IPS-15b (cell line): ENCODE data around the gene MBD4.

Experiments
- H3K27me3 ChIP-seq: one replicate; pipeline ENCODE4 v1.6.1; 2013; ENCODE audit warnings: low read length; ENCODE audit not compliant: control insufficient read depth, insufficient read depth
- H3K36me3 ChIP-seq: one replicate; pipeline ENCODE4 v1.6.1; 2013; ENCODE audit warnings: low read length; ENCODE audit not compliant: control insufficient read depth, insufficient read depth
- H3K4me1 ChIP-seq: one replicate; pipeline ENCODE4 v1.6.1; 2013; ENCODE audit warnings: mild to moderate bottlenecking, low read length; ENCODE audit not compliant: control insufficient read depth, insufficient read depth
- H3K4me3 ChIP-seq: one replicate; pipeline ENCODE4 v1.5.1; 2013; ENCODE audit warnings: low read depth, low read length
- H3K9ac ChIP-seq: one replicate; pipeline ENCODE4 v1.6.1; 2013; ENCODE audit warnings: low read depth, mild to moderate bottlenecking, low read length
- H3K9me3 ChIP-seq: one replicate; pipeline ENCODE4 v1.6.1; 2013; ENCODE audit warnings: mild to moderate bottlenecking, low read length; ENCODE audit not compliant: control insufficient read depth, insufficient read depth

The MBD4 gene

GRCh38 chr3:129441782-129442181 lies 2.0 kb upstream of the MBD4 start:
- Histone ChIP-seq H3K27me3 (no peaks in the 10 kb centered on the region), H3K4me3 (no peak overlapping the region), H3K36me3 (peaks cover 6% of the 10 kb centered on the region), H3K4me1 (peaks cover 2% of the 10 kb centered on the region), H3K9me3 (no peaks in the 10 kb centered on the region), H3K9ac (no peak overlapping the region)

GRCh38 chr3:129441215-129441614 lies 1.5 kb upstream of the MBD4 start:
- H3K36me3 ChIP-seq: peaks cover 6% of the 10 kb centered on the region
- H3K9ac ChIP-seq: no peak overlapping the region
- H3K27me3 ChIP-seq: no peaks in the 10 kb centered on the region
- H3K9me3 ChIP-seq: no peaks in the 10 kb centered on the region
- H3K4me3 ChIP-seq: peak overlapping the region; percentile 85
- H3K4me1 ChIP-seq: no peaks in the 10 kb centered on the region

GRCh38 chr3:129440618-129441190 lies 956 bp upstream of the MBD4 start:
- no peaks in the 10 kb centered on the region for H3K27me3 ChIP-seq
- peak overlapping the region; percentile 85 for H3K4me3 ChIP-seq
- H3K4me1 ChIP-seq: no peaks in the 10 kb centered on the region
- H3K36me3 ChIP-seq: peaks cover 11% of the 10 kb centered on the region
- peak overlapping the region; percentile 74 for H3K9ac ChIP-seq
- H3K9me3 ChIP-seq: no peaks in the 10 kb centered on the region

DNA sequence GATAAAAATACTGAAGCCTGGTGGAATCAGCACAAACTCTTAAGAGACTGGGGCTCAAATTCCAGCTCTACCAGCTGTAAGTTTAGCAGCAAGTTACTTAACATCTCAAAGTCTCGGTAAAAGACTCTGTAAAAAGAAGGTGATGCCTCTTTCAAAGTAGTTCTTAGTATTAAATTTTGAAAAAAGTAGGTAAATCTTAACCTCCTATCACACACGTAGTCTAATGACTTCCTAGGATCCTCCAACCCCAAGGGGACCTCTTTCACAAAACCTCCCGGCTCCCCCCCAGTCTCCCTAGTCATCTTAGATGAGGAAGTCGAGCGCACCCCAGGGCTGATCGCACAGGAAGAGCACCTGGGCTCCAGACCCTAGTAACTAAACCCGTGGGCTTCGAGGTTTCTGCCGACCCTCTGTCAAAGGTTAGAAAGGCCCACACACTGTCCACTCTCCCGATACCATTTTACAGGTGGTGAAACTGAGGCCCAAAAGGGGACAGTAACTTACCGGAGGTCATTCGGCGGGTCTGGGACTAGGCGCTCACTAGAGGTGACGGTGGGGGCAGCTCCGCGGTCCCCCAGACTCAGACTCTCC lies 427 bp downstream of the MBD4 start:
- peaks cover 11% of the 10 kb centered on the region for H3K36me3 ChIP-seq
- H3K4me1 ChIP-seq: no peaks in the 10 kb centered on the region
- peak overlapping the region; percentile 98 for H3K4me3 ChIP-seq
- no peaks in the 10 kb centered on the region for H3K9me3 ChIP-seq
- H3K9ac ChIP-seq: peak overlapping the region; percentile 95
- H3K27me3 ChIP-seq: no peaks in the 10 kb centered on the region

DNA sequence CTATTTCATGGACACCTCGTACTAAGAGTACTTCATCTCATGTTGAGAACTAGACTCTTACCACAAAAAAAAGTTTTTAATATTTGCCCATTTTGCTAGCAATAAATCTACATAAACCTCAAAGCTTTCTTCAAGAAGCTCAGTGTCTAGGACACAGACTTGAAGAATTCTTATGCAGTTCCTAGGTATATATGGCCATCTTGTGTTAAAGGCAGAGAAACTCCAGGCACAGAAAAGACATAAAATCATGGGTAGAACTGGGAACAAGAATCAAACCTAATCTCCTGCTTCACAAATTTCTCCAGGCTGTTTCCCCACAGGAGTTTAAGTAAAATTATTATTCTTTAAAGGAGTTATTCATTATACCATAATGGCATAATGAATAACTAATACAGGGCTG lies 4.4 kb downstream of the MBD4 start:
- Histone ChIP-seq H3K9me3 (no peaks in the 10 kb centered on the region), H3K9ac (no peak overlapping the region), H3K27me3 (no peaks in the 10 kb centered on the region), H3K4me1 (no peaks in the 10 kb centered on the region), H3K36me3 (peaks cover 31% of the 10 kb centered on the region), H3K4me3 (no peak overlapping the region)

GRCh38 chr3:129434140-129434539 lies 5.6 kb downstream of the MBD4 start:
- Histone ChIP-seq H3K9ac (no peak overlapping the region), H3K4me3 (no peak overlapping the region), H3K36me3 (peaks cover 29% of the 10 kb centered on the region)

DNA sequence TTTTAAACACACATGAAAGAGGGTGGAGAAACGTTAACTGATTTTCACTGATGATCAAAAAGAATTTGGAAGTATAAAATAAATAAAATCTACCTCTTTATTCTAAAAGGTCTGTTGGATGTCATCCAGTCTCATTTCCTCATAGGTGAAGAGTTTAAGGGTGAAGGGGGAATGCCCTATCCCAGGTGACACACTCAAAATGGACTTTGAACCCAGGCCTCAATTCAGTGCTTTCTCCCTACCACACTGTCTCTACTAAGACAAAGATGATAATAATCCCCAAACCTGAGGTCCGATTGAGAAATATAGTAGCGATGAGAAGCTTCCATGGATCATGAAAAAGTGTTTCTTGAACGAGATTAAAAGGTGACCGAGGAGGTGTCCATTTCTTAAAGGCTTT lies 6.2 kb downstream of the MBD4 start:
- Histone ChIP-seq H3K4me3 (no peak overlapping the region), H3K36me3 (peaks cover 29% of the 10 kb centered on the region), H3K27me3 (no peaks in the 10 kb centered on the region), H3K9me3 (no peaks in the 10 kb centered on the region), H3K9ac (no peak overlapping the region), H3K4me1 (peaks cover 13% of the 10 kb centered on the region)

More at GRCh38 chr3:129434140-129434539, 5.6 kb downstream of the MBD4 start:
- Histone ChIP-seq H3K9me3 (no peaks in the 10 kb centered on the region), H3K27me3 (no peaks in the 10 kb centered on the region), H3K4me1 (peaks cover 8% of the 10 kb centered on the region)

DNA sequence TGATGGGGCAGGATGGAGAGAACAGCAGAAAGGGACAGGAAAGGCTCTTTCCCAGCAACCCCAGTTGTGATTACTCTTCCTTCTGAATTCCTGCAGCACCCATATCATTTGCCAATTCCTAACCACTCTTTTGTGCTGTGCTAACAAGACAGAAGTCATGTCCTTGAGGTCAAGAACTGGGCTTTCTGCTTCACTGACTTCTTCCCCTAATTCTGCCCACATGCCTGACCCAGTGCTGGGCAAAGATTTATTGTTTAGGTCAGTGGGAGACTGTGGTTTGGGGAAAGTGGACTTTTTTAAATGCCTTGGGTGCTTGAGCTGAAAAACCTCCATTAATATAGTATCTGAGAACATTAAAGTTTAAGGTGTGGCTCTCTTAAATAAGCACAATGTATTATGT lies 7.1 kb downstream of the MBD4 start:
- Histone ChIP-seq H3K4me1 (peaks cover 16% of the 10 kb centered on the region), H3K9ac (no peak overlapping the region), H3K27me3 (peaks cover 7% of the 10 kb centered on the region), H3K4me3 (no peak overlapping the region), H3K9me3 (no peaks in the 10 kb centered on the region), H3K36me3 (peaks cover 28% of the 10 kb centered on the region)

DNA sequence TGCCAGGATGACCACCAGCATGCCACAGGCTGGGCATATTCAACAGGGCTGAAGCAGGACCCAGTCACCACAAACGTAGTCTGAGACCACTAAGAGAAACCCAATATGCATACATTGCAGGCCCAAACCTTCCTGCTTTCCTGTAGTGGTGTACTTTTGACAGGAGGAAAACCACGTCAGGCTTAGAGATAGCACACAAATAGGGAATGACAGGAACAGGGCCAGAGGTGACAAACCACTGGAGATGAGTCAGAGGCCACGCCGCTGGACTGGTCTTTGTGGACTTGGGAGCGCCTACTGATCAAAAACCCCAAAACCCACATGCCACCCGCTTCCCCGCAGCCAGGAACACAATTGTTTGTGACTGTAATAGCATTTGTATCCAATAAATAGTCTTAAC lies 7.7 kb downstream of the MBD4 start:
- no peak overlapping the region for H3K9ac ChIP-seq
- peaks cover 13% of the 10 kb centered on the region for H3K27me3 ChIP-seq
- H3K4me1 ChIP-seq: peaks cover 16% of the 10 kb centered on the region
- peaks cover 25% of the 10 kb centered on the region for H3K36me3 ChIP-seq
- no peaks in the 10 kb centered on the region for H3K9me3 ChIP-seq
- H3K4me3 ChIP-seq: no peak overlapping the region

DNA sequence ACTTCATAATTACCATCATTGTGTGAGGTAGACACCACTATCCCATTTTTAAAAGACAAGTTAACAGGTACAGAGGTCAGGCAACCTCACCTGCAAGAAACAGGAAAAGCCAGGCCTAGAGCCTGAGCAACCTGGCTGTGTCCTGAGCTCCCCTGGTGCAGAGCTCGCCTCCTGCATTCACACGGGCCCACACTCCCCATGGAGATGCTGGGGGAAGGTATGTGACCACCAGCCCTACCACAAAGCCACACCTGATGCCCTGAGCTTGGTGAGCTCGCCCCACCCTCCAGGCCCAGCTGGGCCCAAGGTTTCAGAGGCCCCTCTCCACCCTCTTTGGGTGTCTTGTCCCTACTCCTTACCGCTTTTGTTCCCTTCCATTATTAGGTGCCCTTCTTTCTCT lies 10.1 kb downstream of the MBD4 start:
- Histone ChIP-seq H3K9me3 (no peaks in the 10 kb centered on the region), H3K27me3 (peaks cover 13% of the 10 kb centered on the region), H3K4me1 (peaks cover 25% of the 10 kb centered on the region), H3K36me3 (peaks cover 21% of the 10 kb centered on the region), H3K9ac (no peak overlapping the region), H3K4me3 (no peak overlapping the region)

DNA sequence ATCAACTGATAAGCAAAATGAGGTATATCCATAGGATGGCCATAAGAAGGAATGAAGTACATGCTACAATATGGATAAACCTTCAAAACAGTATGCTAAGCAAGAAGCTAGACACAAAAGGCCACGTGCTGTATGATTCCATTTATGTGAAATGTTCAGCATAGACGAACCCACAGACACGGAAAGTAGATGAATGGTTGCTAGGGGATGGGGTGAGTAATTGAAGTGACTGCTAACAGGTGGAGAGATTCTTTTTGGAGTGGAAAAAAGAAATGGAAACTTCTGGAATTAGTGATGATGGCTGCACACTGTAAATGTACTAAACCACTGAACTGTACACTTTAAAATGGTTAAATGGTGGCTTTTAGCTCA lies 10.7 kb downstream of the MBD4 start:
- no peaks in the 10 kb centered on the region for H3K9me3 ChIP-seq
- peak overlapping the region; percentile 66 for H3K9ac ChIP-seq
- H3K4me1 ChIP-seq: peaks cover 26% of the 10 kb centered on the region
- H3K27me3 ChIP-seq: peaks cover 13% of the 10 kb centered on the region
- H3K4me3 ChIP-seq: peak overlapping the region; percentile 24
- peaks cover 21% of the 10 kb centered on the region for H3K36me3 ChIP-seq

DNA sequence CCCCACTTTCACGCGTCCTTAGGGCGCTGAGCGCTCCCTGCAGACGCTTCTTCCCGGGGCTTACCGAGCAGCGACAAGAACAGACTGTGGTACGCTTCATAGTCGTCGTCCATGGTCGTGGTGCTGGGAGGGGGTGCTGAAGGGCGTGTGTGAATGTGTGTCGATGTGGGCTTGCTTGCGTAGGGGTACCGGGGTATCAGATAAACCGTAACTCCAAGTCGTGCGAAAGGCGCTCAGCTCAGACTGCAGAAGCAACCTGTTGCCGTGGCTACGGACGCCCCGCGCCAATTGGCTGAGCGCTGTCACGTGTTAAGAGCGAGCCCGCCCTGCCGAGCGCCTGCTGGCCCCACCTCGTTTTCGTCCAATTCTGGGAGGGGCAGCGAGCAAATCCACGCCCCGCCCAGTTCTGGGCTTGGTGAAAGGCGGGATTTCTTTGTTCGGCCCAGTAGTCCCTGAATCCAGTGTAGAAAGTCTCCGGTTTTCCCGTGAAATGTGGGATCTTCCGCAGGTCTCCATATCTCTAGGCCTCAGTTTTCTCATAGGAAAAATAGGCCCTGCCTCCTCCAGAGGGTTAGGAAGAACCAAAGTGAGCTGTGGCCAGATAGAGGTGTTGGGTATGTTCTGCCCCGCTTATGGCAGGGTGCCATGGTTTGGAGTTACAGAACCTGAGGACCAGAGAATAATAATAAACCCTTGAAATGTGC lies 11.2 kb downstream of the MBD4 start, which contains the start of gene EFCAB12:
Gene EFCAB12 (minus strand): TSS at position 261 of the 704 bp plus-strand sequence. CDS start 148 bp downstream, at position 113.
- Histone ChIP-seq H3K9me3 (no peaks in the 10 kb centered on the region), H3K9ac (peak within 1 kb of the TSS; percentile 66), H3K4me1 (peaks cover 26% of the 10 kb centered on the region), H3K4me3 (peak within 1 kb of the TSS; percentile 90), H3K36me3 (peaks cover 16% of the 10 kb centered on the region), H3K27me3 (peaks cover 13% of the 10 kb centered on the region)
